Measurements from ENCODE around the gene ROPN1. TPM values are rescaled to one million over a fixed set of nuclear protein-coding genes. Genes with fewer than 3 reads are reported as not detected.
"Not testable (repeated sequence)": the region's sequence is repeated elsewhere in the genome, so short reads cannot be mapped to it uniquely, and the experiment has no call there.

ROPN1 gene
- under 1 TPM in 3 of 4 donors, not detected in 1; 0.04 to 0.36 (median 0.22) TPM for polyA plus RNA-seq (ENCODE audit: insufficient read length in 4 of 4)

- not testable (repeated sequence) for DNase-seq (ENCODE audit: low read depth in 4 of 4, low spot score in 3 of 4)
Observed at GRCh38 chr3:123991730-123992588, at the start of gene ROPN1. Gene ROPN1 (minus strand): TSS chr3:123992124. CDS start chr3:123980481, 11,643 bp downstream.

GRCh38 chr3:124041553-124041952 lies 49.6 kb upstream of the ROPN1 start:
- no peak for DNase-seq (ENCODE audit: low read depth in 4 of 4, low spot score in 3 of 4)

GRCh38 chr3:124037326-124037725 lies 45.4 kb upstream of the ROPN1 start:
- no peak for DNase-seq (ENCODE audit: low read depth in 4 of 4, low spot score in 3 of 4)

DNA sequence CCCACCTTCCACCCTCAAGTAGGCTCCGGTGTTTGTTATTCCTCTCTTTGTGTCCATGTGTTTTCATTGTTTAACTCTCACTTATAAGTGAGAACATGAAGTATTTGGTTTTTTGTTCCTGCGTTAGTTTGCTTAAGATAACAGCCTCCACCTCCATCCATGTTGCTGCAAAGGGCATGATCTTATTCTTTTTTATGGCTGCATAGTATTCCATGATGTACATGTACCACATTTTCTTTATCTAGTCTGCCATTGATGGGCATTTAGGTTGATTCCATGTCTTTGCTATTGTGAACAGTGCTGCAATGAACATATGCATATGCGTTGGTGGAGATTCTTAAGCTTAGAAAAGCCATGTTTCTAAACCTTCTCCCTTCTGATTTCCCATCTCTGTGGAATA lies 44.3 kb upstream of the ROPN1 start:
- not testable (repeated sequence) for DNase-seq (ENCODE audit: low read depth in 4 of 4, low spot score in 3 of 4)

DNA sequence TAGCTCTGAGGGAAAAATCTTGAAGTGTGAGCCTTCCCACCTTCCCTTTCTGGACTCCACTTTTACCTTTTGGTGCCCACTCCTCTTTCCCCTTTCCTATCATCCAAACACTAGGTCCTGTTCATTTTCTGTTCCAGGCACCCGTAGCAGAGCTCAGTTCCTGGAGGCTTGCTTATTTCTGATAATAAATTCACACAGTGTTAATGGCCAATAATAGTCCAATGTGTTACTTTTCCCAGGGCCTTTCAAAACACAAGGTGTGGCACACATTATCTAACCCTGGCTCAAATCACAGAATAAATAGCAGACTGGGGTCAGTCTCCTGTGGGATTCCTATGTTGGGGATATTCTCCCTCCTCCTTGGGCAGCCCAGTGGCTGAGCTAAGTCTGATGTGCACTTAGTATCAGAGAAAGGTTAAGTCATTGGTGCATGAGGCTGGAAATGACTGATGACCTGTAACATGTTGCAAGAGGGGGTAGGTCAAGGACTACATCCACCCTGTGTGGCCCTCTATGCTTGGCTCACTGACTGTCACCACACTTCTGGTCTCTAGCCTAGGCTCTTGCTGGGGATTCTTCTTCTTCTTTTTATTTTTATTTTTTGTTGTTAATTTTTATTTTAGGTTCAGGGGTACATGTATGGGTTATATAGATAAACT lies 43.7 kb upstream of the ROPN1 start:
- DNase-seq (ENCODE audit: low read depth in 4 of 4, low spot score in 3 of 4), result no peak

DNA sequence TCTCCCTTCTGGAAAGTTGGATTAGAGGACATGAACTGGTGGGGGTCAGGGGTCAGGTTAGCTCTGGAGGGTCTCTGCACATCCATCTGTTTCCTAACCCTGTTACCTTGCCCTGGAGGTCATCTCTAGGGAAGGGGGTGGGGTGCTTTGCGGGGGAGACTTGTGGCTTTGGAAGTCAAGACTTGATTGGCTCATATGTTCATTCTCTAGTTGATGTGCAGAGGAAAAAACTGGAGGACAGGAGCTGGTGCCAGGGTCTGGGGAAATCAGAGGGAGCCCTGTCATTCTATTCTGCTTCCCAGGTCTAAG lies 42.9 kb upstream of the ROPN1 start:
- no peak for DNase-seq (ENCODE audit: low read depth in 4 of 4, low spot score in 3 of 4)

DNA sequence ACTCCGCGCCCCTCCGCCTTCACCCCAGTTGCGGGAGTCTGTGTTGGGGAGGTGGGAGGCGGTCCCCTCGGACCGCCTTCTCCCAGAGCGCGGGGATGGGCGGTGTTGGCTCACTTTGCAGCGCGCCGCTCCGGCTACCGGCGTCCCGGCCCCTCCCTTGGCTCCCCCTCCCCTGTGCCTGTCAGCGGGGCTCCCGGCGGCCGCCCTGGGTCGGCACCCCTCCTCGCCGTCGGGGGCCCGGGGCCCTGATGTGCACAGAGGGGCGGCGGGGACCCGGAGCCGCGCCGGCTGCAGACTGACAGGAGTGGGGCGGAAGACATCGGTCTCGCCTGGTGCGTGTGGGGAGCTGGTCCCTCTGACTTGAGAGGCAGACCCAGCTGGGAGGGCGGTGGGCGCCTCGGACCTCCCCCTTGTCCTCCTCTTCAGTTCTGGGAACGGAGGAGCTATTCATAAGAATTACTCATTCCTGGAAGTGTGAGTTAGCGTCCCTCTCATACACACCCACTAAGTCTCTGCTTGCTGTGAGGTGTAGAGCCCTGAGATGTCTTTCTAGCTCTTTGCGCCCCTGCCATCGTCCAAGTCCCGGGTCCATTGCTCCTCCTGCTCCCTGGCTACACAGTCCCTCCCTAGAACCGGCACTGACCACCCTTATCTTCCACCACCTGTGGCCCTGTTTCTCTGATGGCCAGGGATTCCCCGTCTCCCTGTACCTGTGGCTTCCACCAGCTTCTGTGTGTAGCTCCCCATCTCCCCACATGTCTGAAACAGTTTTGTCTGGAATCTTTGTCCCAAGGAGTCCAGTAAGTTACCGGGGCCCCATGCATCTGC lies 42.3 kb upstream of the ROPN1 start:
- DNase-seq (ENCODE audit: low read depth in 4 of 4, low spot score in 3 of 4), result peak in 1 of 4 donors; percentile 18

DNA sequence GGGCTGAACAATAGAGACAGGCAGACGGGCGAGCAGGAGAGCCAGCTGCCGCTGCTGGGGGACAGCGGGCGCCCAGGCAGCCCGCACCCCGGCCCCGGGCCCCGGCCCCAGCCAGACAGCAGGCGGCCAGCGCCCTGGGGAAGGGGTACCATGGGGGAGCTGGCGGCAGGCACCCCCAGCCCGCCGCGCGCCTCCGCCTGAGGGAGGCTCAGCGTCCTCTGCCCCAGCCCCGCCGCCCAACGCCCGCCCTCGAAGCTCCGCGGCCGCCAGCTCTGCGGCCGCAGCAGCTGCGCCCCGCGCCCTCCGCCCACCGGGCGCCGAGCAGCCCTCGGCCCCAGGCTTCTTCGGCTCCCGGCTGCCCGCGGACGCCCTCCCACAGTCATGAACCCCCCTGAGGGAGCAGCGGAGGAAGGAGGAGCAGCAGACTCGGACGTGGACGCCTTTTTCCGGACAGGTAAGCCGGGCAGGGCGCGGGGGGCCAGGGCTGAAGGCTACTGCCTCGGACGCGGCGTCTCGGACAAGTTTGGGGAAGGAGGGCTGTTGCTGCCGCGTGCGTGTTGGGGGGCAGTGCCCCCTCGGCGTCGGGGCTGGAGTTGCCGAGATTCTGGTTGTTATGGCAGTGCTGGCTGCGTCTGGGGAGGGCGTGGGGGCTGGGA lies 41.6 kb upstream of the ROPN1 start, which contains the start of gene KALRN:
KALRN (plus strand) TSS at position 10 of the 656 bp plus-strand sequence.
- peak in 1 of 4 donors; percentile 32 for DNase-seq (ENCODE audit: low read depth in 4 of 4, low spot score in 3 of 4)

- peak; percentile 67 to 79 (median 77) for DNase-seq (ENCODE audit: low read depth in 4 of 4, low spot score in 3 of 4)
Observed at GRCh38 chr3:124032881-124033359, 41.0 kb upstream of the ROPN1 start.

- peak in 1 of 4 donors; percentile 48 for DNase-seq (ENCODE audit: low read depth in 4 of 4, low spot score in 3 of 4)
Observed at GRCh38 chr3:124032311-124032880, 40.5 kb upstream of the ROPN1 start.

DNA sequence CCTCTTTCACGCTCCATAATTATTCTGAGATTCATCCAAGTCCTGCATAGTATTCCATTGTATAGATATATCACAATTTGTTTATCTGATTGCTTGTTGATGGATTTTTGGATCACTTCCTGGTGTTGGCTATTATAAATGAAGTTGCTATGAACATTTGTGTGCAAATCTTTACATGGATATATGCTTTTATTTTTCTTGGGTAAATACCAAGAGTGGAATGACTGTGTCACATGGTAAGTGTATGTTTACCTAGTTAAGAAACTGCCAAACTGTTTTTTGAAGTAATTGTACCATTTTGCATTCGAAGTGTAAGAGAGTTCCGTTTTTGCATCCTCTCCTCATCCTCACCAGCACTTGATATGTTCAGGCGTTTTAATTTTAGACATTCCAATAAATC lies 34.6 kb upstream of the ROPN1 start:
- no peak for DNase-seq (ENCODE audit: low read depth in 4 of 4, low spot score in 3 of 4)

GRCh38 chr3:124023531-124023930 lies 31.6 kb upstream of the ROPN1 start:
- DNase-seq (ENCODE audit: low read depth in 4 of 4, low spot score in 3 of 4), result not testable (repeated sequence)

GRCh38 chr3:124019291-124019690 lies 27.4 kb upstream of the ROPN1 start:
- DNase-seq (ENCODE audit: low read depth in 4 of 4, low spot score in 3 of 4), result no peak

DNA sequence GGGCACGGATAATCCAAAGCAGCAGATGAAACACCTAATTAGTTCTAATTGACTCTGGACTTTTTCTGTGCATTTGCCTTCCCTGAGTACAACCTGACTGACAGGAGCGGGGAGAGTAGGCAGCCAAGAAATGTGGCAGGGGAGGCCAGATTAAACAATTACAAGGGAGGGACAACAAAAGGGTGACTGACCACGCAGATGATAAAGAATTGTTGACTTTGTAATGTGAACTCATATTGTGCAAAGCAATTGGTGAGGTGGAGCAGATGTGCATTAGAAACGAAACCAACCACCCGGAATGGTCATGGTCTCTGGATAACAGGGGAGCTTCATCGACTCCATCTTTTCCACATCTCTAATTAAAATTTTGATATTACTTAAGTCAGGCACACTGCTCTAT lies 25.6 kb upstream of the ROPN1 start:
- not testable (repeated sequence) for DNase-seq (ENCODE audit: low read depth in 4 of 4, low spot score in 3 of 4)

GRCh38 chr3:124016483-124016882 lies 24.6 kb upstream of the ROPN1 start:
- DNase-seq (ENCODE audit: low read depth in 4 of 4, low spot score in 3 of 4), result peak in 2 of 4 donors; percentile 20 to 33

- no peak for DNase-seq (ENCODE audit: low read depth in 4 of 4, low spot score in 3 of 4)
Observed at GRCh38 chr3:124014366-124014942, 22.5 kb upstream of the ROPN1 start.

GRCh38 chr3:124008321-124008720 lies 16.4 kb upstream of the ROPN1 start:
- not testable (repeated sequence) for DNase-seq (ENCODE audit: low read depth in 4 of 4, low spot score in 3 of 4)

DNA sequence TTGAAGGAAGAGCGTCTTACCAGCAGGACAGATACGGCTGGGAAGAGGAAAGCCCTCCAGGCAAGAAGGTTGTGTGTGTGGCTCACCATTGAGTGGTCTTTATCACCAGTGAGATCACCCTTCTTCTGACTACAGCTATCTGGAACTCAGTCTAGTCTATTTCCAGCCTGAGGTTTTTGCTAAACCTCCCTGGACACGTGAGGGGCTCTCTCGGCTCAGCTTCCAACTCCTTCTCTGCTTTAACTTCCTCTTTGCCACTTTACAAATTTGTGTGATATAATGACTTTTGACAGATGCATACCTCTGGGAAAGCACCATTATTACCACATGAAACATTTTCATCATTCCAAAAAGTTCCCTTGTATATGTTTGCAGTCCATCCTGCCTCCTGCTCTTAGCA lies 15.3 kb upstream of the ROPN1 start:
- no peak for DNase-seq (ENCODE audit: low read depth in 4 of 4, low spot score in 3 of 4)

- not testable (repeated sequence) for DNase-seq (ENCODE audit: low read depth in 4 of 4, low spot score in 3 of 4)
Observed at GRCh38 chr3:124002405-124003079, 10.6 kb upstream of the ROPN1 start.

Measured in right renal pelvis (tissue), 4 donors.